ENCODE data around the gene NFIC.

The NFIC gene

GRCh38 chr19:3491396-3492119 lies 125.2 kb downstream of the NFIC start:
- DNase-seq (ENCODE audit: low read depth in 1 of 2, low spot score in 1 of 2), result no peak
- TF ChIP-seq JUND (IDR thresholded peaks at IDR 0.05; ENCODE audit: low read depth), result no peak
- in situ Hi-C loops (cut with HindIII; ENCODE audit: low pct_unique_long_range_greater_than_20kb, low sequenced_read_pairs), result no loop called here

- no peak for TF ChIP-seq JUND (IDR thresholded peaks at IDR 0.05; ENCODE audit: low read depth)
- no peak for DNase-seq (ENCODE audit: low read depth in 1 of 2, low spot score in 1 of 2)
- in situ Hi-C loops (cut with HindIII; ENCODE audit: low pct_unique_long_range_greater_than_20kb, low sequenced_read_pairs), result no loop called here
Observed at GRCh38 chr19:3492131-3492839, 125.9 kb downstream of the NFIC start.

- no peak for TF ChIP-seq JUND (IDR thresholded peaks at IDR 0.05; ENCODE audit: low read depth)
- in situ Hi-C loops (cut with HindIII; ENCODE audit: low pct_unique_long_range_greater_than_20kb, low sequenced_read_pairs), result no loop called here
- no peak for DNase-seq (ENCODE audit: low read depth in 1 of 2, low spot score in 1 of 2)
Observed at GRCh38 chr19:3492919-3493318, 126.5 kb downstream of the NFIC start.

GRCh38 chr19:3493651-3494050 lies 127.3 kb downstream of the NFIC start:
- no peak for TF ChIP-seq JUND (IDR thresholded peaks at IDR 0.05; ENCODE audit: low read depth)
- in situ Hi-C loops (cut with HindIII; ENCODE audit: low pct_unique_long_range_greater_than_20kb, low sequenced_read_pairs), result no loop called here
- no peak for DNase-seq (ENCODE audit: low read depth in 1 of 2, low spot score in 1 of 2)

GRCh38 chr19:3494051-3494450 lies 127.7 kb downstream of the NFIC start:
- in situ Hi-C loops (cut with HindIII; ENCODE audit: low pct_unique_long_range_greater_than_20kb, low sequenced_read_pairs), result no loop called here
- DNase-seq (ENCODE audit: low read depth in 1 of 2, low spot score in 1 of 2), result peak in 1 of 2 experiments; percentile 67
- TF ChIP-seq JUND (IDR thresholded peaks at IDR 0.05; ENCODE audit: low read depth), result no peak

- in situ Hi-C loops (cut with HindIII; ENCODE audit: low pct_unique_long_range_greater_than_20kb, low sequenced_read_pairs), result no loop called here
- DNase-seq (ENCODE audit: low read depth in 1 of 2, low spot score in 1 of 2), result no peak
- TF ChIP-seq JUND (IDR thresholded peaks at IDR 0.05; ENCODE audit: low read depth), result no peak
Observed at GRCh38 chr19:3494559-3494958, 128.2 kb downstream of the NFIC start.

- no peak for TF ChIP-seq JUND (IDR thresholded peaks at IDR 0.05; ENCODE audit: low read depth)
- in situ Hi-C loops (cut with HindIII; ENCODE audit: low pct_unique_long_range_greater_than_20kb, low sequenced_read_pairs), result no loop called here
Observed at GRCh38 chr19:3496392-3497273, 130.2 kb downstream of the NFIC start.

GRCh38 chr19:3497757-3498520 lies 131.6 kb downstream of the NFIC start:
- in situ Hi-C loops (cut with HindIII; ENCODE audit: low pct_unique_long_range_greater_than_20kb, low sequenced_read_pairs), result no loop called here
- DNase-seq (ENCODE audit: low read depth in 1 of 2, low spot score in 1 of 2), result no peak
- no peak for TF ChIP-seq JUND (IDR thresholded peaks at IDR 0.05; ENCODE audit: low read depth)

More at GRCh38 chr19:3496392-3497273, 130.2 kb downstream of the NFIC start:
- no peak for DNase-seq (ENCODE audit: low read depth in 1 of 2, low spot score in 1 of 2)

- in situ Hi-C loops (cut with HindIII; ENCODE audit: low pct_unique_long_range_greater_than_20kb, low sequenced_read_pairs), result no loop called here
- TF ChIP-seq JUND (IDR thresholded peaks at IDR 0.05; ENCODE audit: low read depth), result no peak
- no peak for DNase-seq (ENCODE audit: low read depth in 1 of 2, low spot score in 1 of 2)
Observed at GRCh38 chr19:3499738-3500428, 133.5 kb downstream of the NFIC start.

- TF ChIP-seq JUND (IDR thresholded peaks at IDR 0.05; ENCODE audit: low read depth), result peak; percentile 57; the same call in 1 of the 2 replicates
- DNase-seq (ENCODE audit: low read depth in 1 of 2, low spot score in 1 of 2), result peak; percentile 93 to 96
- in situ Hi-C loops (cut with HindIII; ENCODE audit: low pct_unique_long_range_greater_than_20kb, low sequenced_read_pairs), result no loop called here
Observed at GRCh38 chr19:3500429-3501101, 134.2 kb downstream of the NFIC start, which contains the start of gene DOHH. Gene DOHH (minus strand): TSS chr19:3500674. CDS start chr19:3496814, 3,860 bp downstream.

- no peak for TF ChIP-seq JUND (IDR thresholded peaks at IDR 0.05; ENCODE audit: low read depth)
- no peak for DNase-seq (ENCODE audit: low read depth in 1 of 2, low spot score in 1 of 2)
- in situ Hi-C loops (cut with HindIII; ENCODE audit: low pct_unique_long_range_greater_than_20kb, low sequenced_read_pairs), result no loop called here
Observed at GRCh38 chr19:3501780-3502179, 135.4 kb downstream of the NFIC start.
